Glomerular visceral epithelial cell (primary cell): ENCODE data around the gene PTPRR.

ENCODE experiments used
- DNase-seq: peaks from one replicate; pipeline ENCODE4 v3.0.0-alpha.2; 2016; ENCODE audit errors: extremely low spot score

Gene PTPRR, protein sequence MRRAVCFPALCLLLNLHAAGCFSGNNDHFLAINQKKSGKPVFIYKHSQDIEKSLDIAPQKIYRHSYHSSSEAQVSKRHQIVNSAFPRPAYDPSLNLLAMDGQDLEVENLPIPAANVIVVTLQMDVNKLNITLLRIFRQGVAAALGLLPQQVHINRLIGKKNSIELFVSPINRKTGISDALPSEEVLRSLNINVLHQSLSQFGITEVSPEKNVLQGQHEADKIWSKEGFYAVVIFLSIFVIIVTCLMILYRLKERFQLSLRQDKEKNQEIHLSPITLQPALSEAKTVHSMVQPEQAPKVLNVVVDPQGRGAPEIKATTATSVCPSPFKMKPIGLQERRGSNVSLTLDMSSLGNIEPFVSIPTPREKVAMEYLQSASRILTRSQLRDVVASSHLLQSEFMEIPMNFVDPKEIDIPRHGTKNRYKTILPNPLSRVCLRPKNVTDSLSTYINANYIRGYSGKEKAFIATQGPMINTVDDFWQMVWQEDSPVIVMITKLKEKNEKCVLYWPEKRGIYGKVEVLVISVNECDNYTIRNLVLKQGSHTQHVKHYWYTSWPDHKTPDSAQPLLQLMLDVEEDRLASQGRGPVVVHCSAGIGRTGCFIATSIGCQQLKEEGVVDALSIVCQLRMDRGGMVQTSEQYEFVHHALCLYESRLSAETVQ

DNA sequence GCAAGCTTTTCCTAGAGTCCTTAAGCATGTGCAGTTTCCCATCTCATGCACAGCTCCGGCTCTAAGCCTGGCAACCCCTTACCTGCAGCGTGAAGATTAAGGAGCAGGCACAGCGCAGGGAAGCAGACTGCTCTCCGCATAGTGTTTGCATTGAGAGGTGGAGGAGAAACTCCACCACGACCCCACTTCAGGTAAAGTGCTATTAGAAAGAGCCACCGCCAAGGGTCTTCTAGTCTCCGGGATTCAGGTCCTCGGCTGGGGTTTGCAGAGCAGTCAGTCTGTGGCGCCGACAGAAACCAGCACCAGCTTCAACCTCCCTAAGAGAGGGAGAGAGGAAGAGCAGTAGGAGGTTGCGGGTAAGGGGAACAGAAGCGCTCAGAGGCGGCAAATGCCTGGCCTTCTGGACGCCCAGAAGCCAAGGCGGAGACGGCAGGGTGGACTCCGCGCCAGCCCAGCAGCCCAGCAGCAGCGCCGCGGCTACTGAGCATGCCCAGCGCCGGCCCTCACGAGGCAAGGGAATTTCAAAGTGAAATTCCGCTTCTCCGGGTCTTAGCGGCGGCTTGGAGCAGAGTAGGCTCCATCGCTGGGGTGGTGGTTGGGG, at the start of gene PTPRR:
PTPRR (minus strand) TSS at position 488 of the 601 bp plus-strand sequence; CDS start at position 140, 348 bp downstream.
- DNase-seq, result no peak

DNA sequence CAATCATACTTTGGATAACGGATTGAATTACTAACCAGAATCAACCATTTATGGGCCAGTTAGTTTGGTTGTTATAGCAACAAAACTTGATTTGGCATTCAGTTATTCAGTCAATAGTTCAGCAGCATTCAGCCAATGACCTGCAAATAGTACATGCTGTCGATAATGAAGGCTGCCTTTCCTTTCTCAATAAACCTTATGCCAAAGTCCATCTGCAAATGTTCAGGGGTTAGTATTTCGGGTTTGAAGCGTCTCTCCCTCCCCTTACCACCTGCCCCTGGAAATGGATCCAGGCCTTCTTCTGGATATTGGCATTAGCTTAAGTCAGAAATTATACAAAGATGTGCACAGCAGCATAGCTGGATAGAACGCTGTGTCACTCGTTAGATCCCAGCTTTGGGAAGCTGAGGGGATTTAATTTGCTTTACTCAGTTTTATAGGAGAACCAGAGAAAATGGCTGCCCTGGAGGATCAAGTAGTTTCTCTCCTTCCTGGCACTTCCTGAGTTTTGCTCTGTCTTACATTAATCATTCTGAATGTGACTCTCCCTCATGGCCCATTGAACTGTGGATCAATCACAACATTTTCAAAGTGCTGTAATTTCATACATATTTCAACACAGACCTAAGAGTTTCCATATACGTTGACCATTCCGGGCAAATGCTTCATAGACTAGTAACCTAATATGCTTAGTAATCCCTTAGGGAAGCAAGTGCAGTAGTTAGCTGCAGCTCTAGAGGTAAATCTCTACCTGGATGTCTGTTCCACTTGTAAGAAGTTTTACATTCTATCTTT, 46.7 kb upstream of the PTPRR start:
- no peak for DNase-seq

DNA sequence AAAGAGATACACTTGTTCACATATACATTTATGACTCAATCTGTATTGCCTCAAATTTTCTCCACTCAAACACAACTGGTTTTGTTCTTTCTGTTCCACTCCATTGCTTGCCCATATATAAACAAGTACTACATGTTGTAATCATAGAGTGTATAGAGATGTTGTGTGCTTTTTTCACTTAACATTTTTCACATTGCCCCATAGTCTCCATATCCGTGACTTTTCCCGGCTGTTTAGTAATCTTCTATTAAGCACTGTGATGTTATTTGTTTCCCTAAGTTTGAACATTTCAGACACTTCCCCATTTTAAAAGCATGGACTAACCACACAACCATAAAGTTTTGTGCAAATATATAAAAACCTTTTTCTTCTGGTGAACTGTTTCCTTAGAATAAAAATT, 45.5 kb upstream of the PTPRR start:
- no peak for DNase-seq

DNA sequence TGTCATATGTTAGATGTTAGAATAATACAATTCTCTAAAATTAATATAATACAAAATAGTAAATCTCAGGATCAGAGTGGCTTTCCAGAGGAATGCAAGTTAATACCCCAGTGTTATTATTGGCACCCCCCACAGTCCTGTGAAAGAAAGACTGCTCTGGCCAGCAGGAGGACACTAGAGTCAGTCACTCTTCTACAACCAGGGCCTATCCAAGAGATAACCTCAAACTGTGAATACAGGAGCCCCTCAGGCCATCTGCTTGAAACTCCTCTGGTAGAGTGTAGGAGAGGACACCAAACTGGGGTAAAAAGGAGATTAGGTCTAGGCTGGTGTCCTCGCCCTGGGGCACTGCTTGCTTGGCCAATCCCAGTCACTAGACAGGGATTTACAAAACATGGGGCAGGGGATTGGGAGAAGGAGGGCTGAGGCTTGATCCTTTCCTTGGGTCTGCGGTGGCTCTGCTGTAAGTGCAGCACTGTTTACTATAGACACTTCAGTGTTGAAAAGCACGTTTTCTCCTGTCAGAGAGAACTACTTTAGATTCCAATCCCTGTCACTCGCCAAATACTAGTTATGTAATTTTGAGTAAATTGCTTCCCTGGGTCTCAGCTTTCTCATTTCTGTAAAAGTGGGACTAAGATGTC, 44.5 kb upstream of the PTPRR start:
- no peak for DNase-seq

DNA sequence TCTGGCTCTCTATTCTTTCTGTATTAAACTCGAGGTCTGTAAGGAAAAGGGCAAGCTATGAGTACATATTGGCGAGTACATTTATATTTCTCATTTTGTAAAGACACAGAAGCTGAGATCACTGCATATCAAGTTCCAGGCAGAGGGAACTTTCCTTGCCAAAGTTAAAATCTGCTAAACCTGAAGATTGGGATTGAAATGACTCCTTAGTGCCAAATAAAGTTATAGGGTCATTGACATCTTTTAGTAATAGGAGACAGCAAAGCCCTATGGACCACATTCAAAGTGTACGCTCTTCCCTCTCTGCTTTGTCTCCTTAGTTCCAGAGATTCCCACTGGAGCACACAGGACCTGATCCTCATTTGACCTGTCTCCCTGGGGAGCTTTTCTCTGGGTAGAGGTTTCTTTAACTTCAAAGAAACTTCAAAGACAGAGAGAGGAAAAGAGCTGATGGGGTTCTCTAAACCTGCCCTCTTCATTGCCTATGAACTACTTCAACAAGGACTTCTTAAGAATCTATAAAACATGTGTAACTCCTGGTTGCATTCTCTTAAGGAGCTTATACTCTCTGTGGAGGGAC, 42.6 kb upstream of the PTPRR start:
- no peak for DNase-seq

DNA sequence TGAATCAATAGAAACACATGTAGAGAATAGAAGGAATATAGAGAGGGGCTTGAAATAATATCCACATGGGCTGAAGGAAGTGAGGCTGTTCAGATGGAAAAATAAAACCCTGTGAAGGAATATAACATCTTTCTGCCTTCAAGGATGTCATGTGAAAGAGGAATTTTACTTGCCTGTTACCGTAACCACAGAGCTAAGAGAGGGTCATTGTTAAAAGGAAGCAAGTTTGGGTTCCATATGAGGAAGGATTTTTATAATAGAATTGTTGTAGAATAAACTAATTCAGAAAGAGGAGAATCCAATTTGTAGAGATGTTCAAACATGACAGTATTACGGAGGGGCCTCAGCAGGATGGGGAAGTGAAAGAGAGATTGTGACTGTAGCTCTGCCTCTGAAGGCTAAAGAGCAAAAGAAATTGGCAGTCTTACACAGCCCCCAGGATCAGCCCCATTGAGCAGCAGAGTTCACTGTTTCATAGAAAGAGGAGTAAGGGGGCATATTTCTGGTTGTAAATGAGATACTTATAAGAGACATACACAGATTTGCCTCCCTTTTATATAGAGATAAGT, 41.8 kb upstream of the PTPRR start:
- no peak for DNase-seq

DNA sequence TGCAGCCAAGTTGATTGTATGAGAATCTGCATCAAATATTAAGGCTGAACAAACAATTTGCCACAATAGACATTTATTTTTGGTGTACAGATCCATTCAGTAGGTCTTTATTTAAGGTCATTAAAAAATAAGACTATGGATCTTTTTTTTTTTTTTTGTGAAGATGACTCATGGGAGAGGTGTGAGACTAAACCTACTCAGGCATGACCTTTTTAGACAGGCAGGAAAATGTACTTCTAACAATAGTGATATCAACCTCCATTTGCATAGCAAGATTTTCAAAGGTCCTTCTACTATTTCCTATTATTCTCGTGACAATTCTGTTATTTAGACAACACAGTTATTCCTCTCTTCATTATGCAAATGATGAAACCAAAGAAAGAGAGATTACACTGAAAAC, 39.9 kb upstream of the PTPRR start:
- no peak for DNase-seq

DNA sequence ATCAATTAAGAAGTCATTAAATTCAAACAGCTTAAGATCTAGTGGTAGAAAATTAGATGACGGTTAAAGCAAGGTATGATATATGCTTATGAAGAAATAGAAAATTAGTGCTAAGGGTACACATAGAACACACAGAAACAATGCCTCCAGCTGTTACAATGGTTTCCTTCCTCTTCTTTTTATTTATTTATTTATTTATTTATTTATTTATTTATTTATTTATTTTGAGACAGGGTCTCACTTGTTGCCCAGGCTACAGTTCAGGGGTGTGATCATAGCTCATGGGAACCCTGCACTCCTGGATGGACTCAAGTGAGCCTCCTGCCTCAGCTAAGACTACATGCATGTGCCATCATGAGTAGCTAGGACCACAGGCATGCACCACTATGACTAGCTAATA, 34.9 kb upstream of the PTPRR start:
- DNase-seq, result no peak

DNA sequence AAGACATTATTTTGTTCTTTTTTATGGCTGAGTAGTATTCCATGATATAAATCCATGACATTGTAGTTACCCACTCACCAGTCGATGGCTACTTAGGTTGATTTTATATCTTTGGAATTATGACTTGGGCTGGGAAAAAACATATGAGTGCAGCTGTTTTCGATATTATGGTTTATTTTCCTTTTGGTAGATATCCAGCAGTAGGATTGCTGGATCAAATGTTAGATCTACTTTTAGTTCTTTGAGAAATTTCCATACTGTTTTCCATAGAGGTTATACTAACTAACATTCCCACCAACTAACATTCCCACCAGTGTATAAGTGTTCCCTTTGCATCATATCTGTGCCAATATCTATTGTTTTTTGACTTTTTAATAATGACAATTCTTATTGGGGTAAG, 29.9 kb upstream of the PTPRR start:
- no peak for DNase-seq

DNA sequence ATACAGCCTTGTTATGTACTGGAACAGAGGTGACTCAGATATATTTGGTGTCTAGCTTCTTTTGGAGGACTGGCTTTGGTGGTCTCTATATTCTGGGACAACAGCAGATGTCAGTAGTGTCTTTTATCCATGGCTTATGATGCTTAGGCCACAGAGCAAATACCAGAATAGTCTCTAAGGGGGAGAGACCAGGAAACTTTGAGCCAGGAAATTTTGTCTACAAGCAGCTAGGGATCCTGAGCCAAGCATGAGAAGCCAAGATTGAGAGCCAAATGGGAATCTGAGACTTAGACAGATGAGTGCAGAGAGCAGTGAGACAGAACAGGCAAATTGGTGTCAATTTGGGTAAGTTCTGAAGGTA, 28.4 kb upstream of the PTPRR start:
- no peak for DNase-seq

DNA sequence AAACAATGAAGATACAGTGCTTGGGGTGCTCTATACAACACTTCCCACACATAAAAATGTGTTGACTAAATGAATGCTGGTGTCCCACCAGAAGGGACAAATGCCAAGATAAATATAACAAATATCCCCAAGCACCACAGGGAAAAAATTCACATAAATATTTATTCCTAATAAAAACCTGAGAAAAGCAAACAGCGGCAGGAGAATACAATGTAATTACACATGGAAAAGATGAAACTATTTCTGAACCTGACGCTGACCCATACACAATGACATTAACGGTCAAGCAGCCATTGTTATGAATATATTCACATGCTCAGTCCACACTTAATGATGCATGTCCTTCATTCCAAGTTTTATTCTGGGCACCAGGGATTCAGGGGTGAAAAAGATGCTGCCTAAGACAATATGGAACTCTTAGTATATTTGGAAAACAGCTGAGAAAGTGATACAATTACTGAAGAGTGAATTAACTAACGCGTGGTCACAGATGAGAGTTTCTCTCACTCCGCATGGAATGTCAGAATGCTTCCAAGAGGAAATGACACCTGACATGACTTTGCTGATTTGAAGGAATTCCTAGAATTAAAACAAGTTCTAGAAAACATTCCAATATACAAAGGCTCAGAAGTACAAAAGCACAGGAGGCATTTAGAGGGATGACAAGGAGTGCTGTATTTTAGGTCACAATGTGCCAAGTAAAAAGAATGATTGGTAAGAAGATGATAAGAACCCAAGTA, 27.9 kb upstream of the PTPRR start:
- no peak for DNase-seq

DNA sequence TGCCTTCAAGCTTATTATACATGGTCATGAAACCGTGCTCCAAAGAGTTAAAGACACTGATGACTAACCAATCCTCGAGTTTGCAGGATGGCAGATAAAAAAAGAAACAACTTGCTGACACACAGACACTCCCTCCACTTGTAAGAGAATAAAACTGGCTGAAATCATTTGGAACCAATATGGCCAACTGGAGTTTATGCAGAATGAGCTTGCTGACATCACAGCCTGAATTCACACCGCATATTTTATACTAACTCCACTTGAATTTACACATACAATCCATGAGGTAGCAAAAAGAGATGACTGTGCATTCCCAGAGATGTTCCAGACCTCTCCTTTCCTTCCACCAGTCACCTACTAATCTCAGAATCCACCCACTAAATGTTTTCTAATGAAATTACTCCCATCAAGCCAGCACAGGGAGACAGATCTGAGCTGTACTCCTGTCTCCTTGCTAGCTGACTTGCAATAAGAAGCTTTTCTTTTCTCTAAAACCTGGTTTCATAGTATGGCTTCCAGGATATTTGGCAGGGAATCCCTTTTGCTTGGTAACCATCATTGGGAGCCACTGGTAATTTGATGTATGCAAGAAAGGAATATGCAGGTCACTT, 15.8 kb upstream of the PTPRR start:
- no peak for DNase-seq

DNA sequence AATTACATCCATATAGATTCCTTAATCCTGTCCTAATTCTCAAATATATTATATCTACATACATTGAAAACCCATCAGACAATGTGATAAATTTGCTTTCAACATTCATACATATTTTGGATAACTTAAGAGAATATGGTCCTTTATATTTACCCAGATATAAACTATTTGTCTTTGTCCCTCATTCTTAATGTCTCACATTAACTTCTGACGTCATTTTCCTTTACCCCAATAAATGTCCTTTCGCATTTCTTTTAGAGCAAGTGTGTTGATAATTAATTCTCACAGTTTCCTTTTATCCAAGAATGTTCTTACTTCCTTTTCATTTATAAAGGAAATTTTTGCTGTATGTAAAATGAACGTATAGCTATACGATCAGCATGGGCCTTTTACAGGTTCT, 12.6 kb upstream of the PTPRR start:
- no peak for DNase-seq

DNA sequence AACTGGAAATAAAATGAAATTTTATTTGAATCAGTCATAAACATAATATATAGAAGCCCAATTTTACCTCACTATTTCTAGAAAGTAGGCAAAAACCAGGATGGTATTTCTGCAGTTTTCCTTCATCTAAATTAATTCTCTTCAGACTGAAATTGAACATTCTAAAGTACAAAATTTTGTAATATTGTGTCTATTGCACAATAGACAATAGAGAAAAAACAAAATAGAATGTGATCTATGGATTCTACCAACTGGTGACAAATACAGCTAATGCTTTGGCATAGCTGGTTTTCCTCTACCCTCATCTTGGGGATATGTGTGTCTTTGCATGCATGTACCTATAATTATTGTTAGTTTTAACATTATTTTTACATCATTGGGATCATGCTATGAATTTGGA, 8.5 kb upstream of the PTPRR start:
- no peak for DNase-seq

DNA sequence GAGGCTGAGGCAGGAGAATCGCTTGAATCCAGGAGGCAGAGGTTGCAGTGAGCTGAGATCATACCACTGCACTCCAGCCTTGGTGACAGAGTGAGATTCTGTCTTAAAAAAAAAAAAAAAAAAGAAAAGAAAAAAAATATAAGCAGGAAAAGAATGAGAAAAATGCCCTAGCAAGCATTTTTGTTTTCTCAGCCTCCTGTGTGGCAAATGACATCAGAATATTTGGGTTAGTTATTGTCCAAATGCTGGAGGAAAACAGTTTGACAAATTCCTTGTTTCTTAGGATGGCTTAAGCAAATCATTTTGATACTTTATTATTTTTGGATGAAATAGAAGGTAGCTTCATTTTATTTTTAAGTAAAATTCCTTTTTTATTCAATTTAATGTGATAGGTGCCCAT, 7.5 kb upstream of the PTPRR start:
- DNase-seq, result no peak

DNA sequence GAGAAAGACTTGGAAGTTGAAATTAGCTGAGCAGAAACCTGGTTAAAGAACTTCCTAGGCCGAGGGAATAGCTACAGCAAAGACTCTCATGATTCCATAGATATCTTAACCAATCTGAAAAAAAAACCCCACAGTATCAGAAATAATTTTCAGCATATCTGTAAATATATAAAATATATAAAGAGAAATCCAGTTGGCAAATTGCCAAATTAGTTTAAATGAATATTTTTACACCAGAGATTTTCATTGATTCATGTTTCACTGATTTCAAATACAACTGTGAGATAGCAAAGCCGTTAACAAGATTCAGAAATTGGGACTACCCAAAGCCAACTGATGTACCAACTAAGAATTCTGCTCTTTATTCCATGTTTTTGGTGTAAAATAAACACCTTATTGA, 6.8 kb upstream of the PTPRR start:
- no peak for DNase-seq

DNA sequence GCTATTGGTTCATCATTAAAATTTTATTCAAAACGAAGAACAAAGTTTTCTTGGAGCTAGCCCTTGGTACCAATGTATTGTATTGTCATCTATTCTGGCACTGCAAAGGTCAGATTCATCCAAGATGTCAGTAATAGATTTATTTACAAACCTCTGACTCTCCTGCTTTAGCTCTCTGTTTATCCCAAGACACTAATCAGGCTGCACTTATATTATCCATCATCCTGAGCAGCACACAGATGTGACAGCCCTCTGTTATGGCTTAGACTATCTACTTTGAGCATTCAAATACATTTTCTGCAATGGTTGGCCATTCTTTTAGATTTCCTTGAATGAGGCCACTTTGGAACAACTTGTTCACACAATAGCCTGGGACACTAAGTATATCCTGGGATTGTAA, 5.0 kb upstream of the PTPRR start:
- DNase-seq, result no peak

DNA sequence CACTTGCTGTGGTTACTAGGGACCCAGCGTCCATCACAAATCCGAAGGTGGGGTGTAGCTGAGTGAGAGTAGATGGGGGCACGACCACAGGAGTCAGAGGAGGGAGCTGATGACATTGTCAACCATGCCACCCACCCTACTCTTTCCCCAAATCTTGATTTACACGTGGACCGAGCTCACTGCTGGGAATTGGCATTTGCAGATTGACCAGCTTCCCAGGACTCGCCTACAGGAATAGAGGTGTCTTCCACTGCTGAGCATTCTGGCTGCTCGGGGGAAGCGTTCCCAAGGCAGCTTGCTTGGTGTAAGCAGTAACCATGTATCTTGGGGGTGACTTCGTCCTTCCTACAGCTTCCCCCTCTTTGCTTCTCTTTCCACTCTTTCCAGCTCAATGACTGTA, 353 bp upstream of the PTPRR start:
- no peak for DNase-seq

DNA sequence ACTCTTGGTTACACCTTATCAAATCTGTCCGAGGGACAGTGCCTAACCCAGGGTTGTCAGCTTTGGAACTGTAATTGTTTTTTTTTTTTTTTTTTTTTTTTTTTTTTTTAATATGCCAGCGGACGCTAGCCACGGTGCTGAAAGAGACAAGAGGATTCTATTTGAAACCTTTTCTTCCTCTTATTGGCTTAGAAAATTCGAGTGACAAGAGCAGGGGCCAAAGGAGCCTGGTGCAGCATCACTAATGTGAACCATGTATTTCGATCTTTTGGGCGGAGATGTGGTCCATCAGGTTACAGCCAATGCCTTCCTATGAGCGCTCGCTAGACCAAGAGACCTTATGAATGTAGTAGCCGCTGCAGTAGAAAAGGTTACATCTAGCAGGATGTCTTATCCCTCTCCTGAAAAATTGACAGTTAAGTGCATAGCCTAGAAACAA, 922 bp downstream of the PTPRR start:
- no peak for DNase-seq

DNA sequence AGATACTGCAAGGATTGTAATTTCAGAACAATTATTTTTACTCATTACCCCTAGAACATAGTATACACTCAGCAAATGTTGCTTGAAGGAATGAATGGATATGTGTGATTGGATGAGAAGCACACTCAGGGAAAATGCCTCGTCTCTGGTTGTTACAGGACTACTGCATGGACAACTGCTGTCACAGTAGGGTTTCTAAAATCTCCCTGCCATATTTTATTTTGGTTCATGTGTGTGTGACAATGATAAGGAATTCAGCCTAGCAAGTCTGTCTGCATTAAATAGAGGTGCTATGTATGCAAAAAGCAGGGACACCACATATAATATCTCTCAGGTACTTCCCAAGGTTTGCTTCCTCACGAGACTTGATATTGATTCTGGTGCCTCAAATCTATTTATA, 1.4 kb downstream of the PTPRR start:
- DNase-seq, result no peak
